Stimulated activated naive B cell treated with anti-CD40 and anti-IgM and Interleukin-4, amounts not matched to agents 10 μg/mL and 1 μg/mL and 100 μg/mL, for 72 hours (primary cell): ENCODE data around the gene NUDT4.

Experiments used
- ATAC-seq, 2 donors: fragments of 150-1000 bp; cut with Tn5 transposase; replicated peaks; 2 replicates each; pipeline ENCODE4 v1.10.0; 2021; ENCODE audit warnings: moderate library complexity in 1 of 2
- DNase-seq: peaks from one replicate; pipeline ENCODE4 v3.0.0; 2021
- H3K27ac Mint-ChIP-seq: one replicate; pipeline ENCODE4 v1.8.0; 2022; ENCODE audit warnings: mild to moderate bottlenecking, mixed read lengths
- H3K27me3 Mint-ChIP-seq, 2 donors: one replicate each; pipeline ENCODE4 v1.8.0; 2022; ENCODE audit warnings: mixed read lengths in 2 of 2
- H3K36me3 Mint-ChIP-seq, 2 donors: one replicate each; pipeline ENCODE4 v1.8.0; 2022; ENCODE audit warnings: mixed read lengths in 2 of 2, mild to moderate bottlenecking in 1 of 2
- H3K4me1 Mint-ChIP-seq, 2 donors: one replicate each; pipeline ENCODE4 v1.8.0; 2022; ENCODE audit warnings: mixed read lengths in 2 of 2, mild to moderate bottlenecking in 1 of 2
- H3K4me3 Mint-ChIP-seq, 2 donors: one replicate each; pipeline ENCODE4 v1.8.0; 2022; ENCODE audit warnings: mild to moderate bottlenecking in 2 of 2, mixed read lengths in 2 of 2, moderate library complexity in 1 of 2
- H3K9me3 Mint-ChIP-seq, 2 donors: one replicate each; pipeline ENCODE4 v1.8.0; 2022; ENCODE audit warnings: mixed read lengths in 2 of 2, mild to moderate bottlenecking in 1 of 2

The NUDT4 gene

DNA sequence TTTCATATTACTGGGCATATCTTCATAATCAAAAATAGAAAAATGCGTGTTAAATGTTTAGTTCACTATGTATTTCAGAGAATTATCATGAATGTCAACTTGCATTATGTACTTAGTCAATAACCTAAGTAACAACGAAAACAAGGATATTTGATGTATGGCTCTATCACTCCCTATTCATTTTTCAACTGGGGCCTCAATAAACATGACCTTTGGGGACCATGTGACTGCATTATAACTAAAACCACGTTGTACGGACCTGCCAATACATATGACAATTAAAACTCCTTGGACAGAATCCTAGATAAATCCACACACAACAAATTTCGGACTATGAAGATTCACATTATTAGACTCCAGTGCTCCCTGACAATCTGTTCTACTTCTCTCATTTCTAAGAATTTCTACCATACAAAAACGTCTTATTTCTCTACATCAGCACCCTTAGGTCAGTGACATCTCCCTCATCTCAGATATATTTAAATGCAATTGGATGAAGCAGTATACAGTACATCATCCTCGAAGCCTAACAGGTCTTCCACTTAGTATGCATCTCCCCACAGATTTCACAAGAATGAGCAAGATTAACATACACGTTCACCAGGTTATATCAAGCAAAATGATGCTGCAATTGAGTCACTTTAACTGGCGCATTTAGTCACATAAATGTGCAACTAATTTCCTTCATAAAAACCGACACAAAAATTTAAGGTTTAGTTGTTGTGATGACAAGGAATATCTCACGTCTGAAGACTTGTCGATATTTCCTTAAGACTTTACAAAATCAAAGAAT lies 62.5 kb downstream of the NUDT4 start:
- Mint-ChIP-seq H3K36me3 (peaks cover 8 to 24% of the 10 kb centered on the region in 2 donors), H3K4me1 (peaks cover 51 to 70% of the 10 kb centered on the region in 2 donors), H3K27ac (peak overlapping the region; percentile 97), H3K9me3 (no peaks in the 10 kb centered on the region), H3K27me3 (no peaks in the 10 kb centered on the region), H3K4me3 (peak overlapping the region; percentile 93 to 94)
- no peak for ATAC-seq
- DNase-seq, result no peak

DNA sequence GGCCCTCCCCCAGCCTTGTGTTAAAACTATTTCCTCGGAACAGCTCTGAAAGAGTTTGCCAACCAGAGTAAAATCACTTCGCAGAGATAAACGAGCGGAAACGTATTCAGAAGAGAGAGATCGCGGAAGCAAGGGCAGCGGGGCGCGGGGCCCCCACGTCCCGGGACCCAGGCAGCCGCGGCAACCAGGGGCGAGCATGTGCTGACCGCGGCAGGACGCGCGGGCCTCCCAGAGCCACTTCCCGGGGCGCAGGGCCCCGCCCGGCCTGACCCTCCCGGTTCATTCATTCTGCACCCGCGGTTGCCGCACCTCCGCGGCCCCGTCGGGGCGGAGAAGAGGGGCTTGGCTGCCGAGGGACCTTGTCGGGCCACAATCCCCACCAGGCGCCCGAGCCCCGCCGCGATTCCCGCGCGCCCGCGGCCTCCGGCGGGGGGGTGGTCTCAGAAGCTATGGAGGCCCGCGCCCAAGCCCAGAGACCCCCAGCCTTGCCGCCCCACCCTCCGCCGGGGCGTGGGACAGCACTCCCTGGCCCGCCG lies 63.4 kb downstream of the NUDT4 start:
- Mint-ChIP-seq H3K4me3 (peak overlapping the region; percentile 93 to 94), H3K27me3 (no peaks in the 10 kb centered on the region), H3K4me1 (peaks cover 46 to 63% of the 10 kb centered on the region in 2 donors), H3K36me3 (peaks cover 7 to 23% of the 10 kb centered on the region in 2 donors), H3K9me3 (no peaks in the 10 kb centered on the region), H3K27ac (peak overlapping the region; percentile 97)
- ATAC-seq (peak; percentile 9 to 13), DNase-seq (peak; percentile 10)

DNA sequence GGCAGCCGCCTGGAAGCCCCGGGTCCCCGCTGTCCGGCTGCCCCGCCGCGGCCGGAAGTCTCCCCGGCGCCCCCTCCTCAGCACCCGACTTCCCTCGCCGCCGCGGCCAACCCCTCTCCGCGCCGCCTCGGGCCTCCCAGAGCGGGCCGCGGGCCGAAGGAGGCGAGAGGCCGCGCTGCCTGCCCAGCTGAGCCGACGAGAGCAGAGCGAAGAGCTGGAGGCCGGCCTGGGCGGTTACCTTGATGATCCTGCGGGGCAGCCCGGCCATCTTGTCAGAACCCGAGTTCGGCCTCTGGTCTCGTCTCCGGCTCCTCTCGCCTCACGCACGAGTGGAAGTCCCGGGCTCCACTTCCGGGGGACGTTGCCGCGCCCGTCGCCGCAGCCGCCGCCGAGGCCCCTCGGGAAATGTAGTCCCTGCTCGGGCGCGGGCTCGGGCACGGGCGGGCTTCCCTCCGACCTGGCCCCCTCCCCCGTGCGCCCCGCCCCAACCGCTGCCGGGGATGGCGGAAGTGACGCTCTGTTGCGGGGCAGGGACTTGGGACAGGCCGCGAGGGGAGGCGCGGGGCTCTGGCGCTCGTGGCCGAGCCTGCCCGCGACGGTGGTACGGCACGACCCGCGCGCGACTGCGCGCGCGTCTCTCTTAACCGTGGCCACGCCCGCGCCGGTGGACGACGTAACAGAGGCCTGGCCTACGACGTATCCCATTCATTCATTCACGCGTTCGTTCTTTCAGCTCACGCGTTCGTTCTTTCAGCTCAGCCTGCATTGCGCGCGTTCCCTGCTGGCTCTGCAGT lies 64.1 kb downstream of the NUDT4 start, which contains the start of gene UBE2N:
TSS of gene UBE2N (minus strand) at position 331 of the 794 bp plus-strand sequence. CDS start at position 268, 63 bp downstream.
- Mint-ChIP-seq H3K36me3 (peaks cover 2 to 18% of the 10 kb centered on the region in 2 donors), H3K27ac (peak within 1 kb of the TSS; percentile 97), H3K27me3 (no peaks in the 10 kb centered on the region), H3K4me1 (peaks cover 41 to 57% of the 10 kb centered on the region in 2 donors), H3K9me3 (no peaks in the 10 kb centered on the region), H3K4me3 (peak within 1 kb of the TSS; percentile 93 to 94)
- peak; percentile 83 to 89 for ATAC-seq
- DNase-seq, result peak; percentile 97

DNA sequence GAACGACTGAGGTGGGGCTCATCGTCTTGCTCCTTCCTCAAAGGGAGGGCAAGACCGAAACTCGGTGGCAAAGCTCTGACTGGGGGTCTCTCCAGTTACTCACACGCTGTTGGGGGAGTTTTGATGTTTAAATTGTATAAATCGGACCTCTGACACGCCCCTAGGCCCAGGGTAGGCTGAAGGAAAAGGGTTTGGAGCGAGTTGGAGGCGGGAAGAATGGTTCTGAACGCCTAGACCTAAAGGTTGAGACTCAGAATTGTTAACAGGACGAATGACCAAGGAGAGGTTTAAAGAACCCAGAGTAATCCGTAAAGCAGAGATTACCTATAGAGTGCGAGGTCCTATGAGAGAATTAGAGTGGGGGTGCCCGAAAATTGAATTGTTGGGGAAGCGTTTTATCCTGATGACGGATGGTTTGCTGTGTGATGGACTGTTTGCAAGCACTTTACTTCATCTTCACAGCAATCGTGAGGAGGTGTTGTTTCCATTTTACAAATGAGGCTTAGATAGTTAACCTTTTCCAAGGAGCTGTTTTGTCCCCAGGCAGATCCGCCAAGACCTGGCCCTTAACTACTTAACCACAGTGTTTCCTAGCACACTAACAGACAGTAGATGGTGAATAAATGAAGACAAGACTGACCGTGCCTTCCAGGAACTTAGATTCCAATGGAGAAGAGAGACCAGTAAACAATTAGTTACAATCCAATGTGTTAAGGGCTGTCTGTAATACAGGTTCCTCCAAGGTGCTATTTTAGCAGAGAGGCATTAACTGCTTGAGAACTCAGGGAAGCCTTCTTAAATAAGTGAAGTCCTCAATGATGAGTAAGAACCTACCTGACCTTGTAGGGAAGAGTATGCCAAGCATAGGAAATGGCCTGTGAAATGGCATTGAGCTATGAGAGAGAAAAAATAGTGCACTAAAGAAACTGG lies 65.0 kb downstream of the NUDT4 start:
- H3K4me3 Mint-ChIP-seq, result peak overlapping the region; percentile 93
- H3K27ac Mint-ChIP-seq, result peak overlapping the region; percentile 97
- no peak for DNase-seq
- no peaks in the 10 kb centered on the region for H3K9me3 Mint-ChIP-seq
- H3K27me3 Mint-ChIP-seq, result no peaks in the 10 kb centered on the region
- peaks cover 2 to 12% of the 10 kb centered on the region in 2 donors for H3K36me3 Mint-ChIP-seq
- no peak for ATAC-seq
- peaks cover 35 to 48% of the 10 kb centered on the region in 2 donors for H3K4me1 Mint-ChIP-seq

DNA sequence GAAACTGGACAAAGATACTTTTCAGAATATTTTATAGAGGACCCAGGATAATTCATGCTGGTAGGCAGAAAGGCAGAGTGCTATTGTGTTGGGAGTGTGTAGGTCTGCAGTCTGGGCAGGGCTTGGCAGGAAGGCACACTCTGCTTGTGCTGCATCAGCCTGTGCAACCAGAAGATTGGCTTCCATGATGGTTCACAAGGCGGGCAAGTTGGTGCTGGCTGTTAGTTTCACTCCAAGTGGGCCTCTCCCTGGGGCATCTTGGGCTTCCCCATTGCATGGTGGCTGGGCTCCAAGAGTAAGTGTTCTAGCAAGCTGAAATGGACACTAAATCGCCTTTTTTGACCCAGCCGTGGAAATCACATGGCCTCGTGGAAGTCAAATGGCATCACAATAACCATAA lies 65.9 kb downstream of the NUDT4 start:
- Mint-ChIP-seq H3K4me1 (peaks cover 32 to 39% of the 10 kb centered on the region in 2 donors), H3K27ac (no peak overlapping the region), H3K9me3 (no peaks in the 10 kb centered on the region), H3K4me3 (peak overlapping the region in 1 of 2 donors; percentile 15), H3K36me3 (peaks cover 2 to 12% of the 10 kb centered on the region in 2 donors), H3K27me3 (no peaks in the 10 kb centered on the region)
- peak; percentile 33 for DNase-seq
- ATAC-seq, result no peak

DNA sequence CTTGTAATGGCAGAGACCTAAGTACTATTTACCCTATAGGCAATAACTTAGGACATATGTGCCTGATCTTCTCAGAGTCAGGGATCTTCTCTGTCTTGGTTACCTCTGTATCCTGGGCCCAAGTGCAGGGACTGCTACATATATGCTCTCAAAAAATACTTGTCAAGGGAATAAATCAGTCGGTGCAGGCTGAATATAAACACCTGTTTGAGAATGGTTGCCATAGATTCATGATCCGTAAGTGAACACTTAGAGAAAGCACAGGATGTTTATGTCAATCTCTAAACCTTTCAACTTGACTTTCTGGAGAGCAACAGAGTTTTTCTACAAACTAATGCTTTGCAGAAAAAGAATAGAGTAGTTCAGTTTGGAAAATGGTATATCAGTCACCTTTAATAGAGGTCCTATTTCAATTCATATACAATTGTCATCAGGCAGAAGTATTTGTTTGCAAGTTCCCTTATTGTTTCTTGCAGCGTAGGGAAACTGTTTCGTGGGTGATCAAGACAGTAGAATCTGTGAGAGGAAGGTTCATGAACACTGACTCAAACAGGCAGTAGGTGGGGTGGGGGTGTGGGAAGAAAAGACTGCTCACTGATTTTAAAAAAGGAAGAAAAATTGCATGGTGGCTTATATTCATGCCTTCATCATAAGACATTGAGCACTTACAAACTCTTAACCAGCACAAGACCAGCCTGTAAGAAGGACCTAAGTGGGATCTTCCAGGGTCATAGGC lies 70.0 kb downstream of the NUDT4 start:
- no peaks in the 10 kb centered on the region for H3K9me3 Mint-ChIP-seq
- DNase-seq, result no peak
- ATAC-seq, result no peak
- no peak overlapping the region for H3K4me3 Mint-ChIP-seq
- H3K27ac Mint-ChIP-seq, result no peak overlapping the region
- no peaks in the 10 kb centered on the region for H3K27me3 Mint-ChIP-seq
- peaks cover 23 to 24% of the 10 kb centered on the region in 2 donors for H3K4me1 Mint-ChIP-seq
- no peaks in the 10 kb centered on the region for H3K36me3 Mint-ChIP-seq

DNA sequence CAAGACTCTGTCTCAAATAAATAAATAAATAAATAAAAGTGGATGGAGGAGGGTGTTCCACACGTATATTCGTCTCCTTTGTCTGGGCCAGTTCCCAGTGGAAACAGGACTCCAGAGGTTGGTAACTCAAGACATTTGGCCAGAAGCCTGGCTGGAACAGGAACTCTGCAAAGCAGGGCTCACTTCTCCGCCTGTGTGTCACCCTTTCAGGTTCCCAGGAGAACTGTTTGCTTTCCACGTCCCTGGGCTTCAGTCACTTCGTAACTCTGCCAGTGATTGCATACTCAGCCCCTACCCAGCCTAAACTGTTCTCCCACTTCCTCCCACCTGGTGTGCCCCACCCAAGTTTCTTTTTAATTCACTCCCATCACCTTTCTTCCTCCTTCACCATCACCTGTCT lies 71.1 kb downstream of the NUDT4 start:
- Mint-ChIP-seq H3K4me3 (no peak overlapping the region), H3K9me3 (no peaks in the 10 kb centered on the region)
- ATAC-seq, result peak; percentile 40 to 60

DNA sequence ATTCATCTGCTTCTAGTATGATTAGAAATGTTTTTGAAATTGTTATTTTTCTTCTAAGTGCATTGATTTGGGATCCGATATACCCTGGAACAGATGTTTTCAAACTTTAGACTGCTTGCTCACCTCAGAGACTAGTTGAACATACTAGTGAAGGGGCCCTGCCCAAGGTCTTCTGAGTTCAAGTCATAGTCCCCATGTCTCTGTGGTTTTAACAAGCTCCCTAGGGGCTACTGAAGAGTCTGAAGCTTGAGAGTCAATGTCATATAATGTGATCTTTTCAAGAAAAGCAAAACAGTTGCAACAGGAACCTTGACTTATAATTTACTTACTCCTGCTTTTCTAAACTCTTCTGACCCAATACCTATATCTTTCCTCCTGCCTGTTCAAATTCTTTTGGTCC lies 71.6 kb downstream of the NUDT4 start:
- peak; percentile 97 to 99 for ATAC-seq
- H3K27ac Mint-ChIP-seq, result no peak overlapping the region
- peaks cover 13 to 14% of the 10 kb centered on the region in 2 donors for H3K4me1 Mint-ChIP-seq

More for the DNA sequence above, 71.1 kb downstream of the NUDT4 start:
- Mint-ChIP-seq H3K27me3 (no peaks in the 10 kb centered on the region), H3K27ac (no peak overlapping the region), H3K36me3 (no peaks in the 10 kb centered on the region), H3K4me1 (peaks cover 13 to 14% of the 10 kb centered on the region in 2 donors)
- DNase-seq, result no peak

DNA sequence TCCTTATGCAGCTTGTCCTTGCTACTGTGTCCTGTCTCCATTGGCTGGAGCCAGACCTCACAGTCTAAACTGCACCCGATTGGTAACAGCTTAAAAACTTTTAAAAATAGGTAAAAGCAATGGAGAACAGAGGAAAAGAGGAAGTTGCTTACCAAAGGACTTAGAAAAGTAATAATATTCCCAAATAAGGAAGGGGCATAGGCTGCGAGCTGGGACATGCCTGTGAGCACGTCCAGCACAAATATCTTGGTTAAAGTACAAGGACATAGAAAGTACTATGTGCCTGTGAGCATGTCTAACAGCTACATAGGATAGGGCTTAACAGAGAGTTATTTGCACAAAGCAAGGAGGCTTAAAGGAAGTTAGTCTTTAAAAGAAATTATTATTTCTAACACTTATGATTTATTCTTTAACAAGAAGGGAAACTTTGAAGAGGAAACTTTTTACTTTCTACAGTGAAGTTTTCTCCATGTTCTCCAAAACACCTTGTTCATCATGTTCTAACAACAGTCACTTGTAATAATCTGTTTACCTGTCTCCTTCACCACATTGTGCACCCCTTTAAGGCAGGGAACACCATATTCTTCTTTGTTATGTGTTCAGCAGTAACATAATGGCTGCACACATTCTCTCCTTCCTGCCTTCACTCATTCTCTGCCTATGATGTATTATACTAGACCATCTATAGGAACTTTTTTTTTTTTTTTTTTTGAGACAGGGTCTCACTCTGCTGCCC lies 73.9 kb downstream of the NUDT4 start:
- Mint-ChIP-seq H3K4me1 (peaks cover 13 to 14% of the 10 kb centered on the region in 2 donors), H3K9me3 (no peaks in the 10 kb centered on the region), H3K36me3 (no peaks in the 10 kb centered on the region), H3K27me3 (no peaks in the 10 kb centered on the region), H3K27ac (no peak overlapping the region), H3K4me3 (no peak overlapping the region)
- no peak for ATAC-seq
- no peak for DNase-seq

More for the DNA sequence above, 71.6 kb downstream of the NUDT4 start:
- Mint-ChIP-seq H3K27me3 (no peaks in the 10 kb centered on the region), H3K4me3 (no peak overlapping the region), H3K36me3 (no peaks in the 10 kb centered on the region), H3K9me3 (no peaks in the 10 kb centered on the region)
- DNase-seq, result no peak

DNA sequence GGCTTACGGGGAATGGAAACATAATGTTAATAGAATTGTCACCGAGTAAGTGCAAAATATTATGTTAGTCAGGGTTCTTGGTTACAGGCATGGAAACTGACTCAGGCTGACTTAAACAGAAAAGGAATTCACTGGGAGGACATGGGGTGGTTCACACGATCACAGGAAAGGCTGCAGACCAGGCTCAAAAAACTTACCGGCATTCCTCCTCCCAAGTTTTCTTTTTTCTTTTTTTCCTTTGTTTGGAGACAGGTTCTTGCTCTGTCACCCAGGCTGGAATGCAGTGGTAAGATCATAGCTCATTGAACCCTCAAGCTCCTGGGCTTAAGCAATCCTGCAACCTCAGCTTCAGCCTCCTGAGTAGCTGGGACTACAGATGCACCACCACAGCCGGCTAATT lies 75.9 kb downstream of the NUDT4 start:
- Mint-ChIP-seq H3K4me3 (no peak overlapping the region), H3K36me3 (no peaks in the 10 kb centered on the region), H3K27me3 (no peaks in the 10 kb centered on the region), H3K9me3 (no peaks in the 10 kb centered on the region), H3K4me1 (peaks cover 11 to 13% of the 10 kb centered on the region in 2 donors), H3K27ac (no peak overlapping the region)
- DNase-seq, result no peak
- ATAC-seq, result no peak

DNA sequence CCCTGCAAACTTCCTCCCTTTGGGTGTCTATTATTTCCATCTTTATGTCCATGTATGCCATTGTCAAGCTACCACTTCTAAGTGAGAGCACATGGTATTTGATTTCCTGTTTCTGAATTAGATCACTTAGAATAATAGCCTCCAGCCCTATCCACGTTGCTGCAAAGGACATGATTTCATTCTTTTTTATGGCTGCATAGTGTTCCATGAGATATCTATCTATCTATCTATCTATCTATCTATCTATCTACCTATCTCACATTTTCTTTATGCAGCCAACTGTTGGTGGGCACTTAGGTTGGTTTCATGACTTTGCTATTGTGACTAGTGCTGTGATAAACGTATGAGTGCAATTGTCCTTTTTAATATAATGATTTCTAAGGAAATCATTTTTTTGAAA lies 78.4 kb downstream of the NUDT4 start:
- H3K4me3 Mint-ChIP-seq, result no peak overlapping the region
- H3K27ac Mint-ChIP-seq, result no peak overlapping the region
- no peak for DNase-seq
- ATAC-seq, result no peak
- H3K9me3 Mint-ChIP-seq, result no peaks in the 10 kb centered on the region
- H3K36me3 Mint-ChIP-seq, result no peaks in the 10 kb centered on the region
- no peaks in the 10 kb centered on the region for H3K27me3 Mint-ChIP-seq
- peaks cover 0 to 4% of the 10 kb centered on the region in 2 donors for H3K4me1 Mint-ChIP-seq
